SK-N-MC (cell line): Measurements from ENCODE around the gene SNX18.

Experiments
- EZH2 ChIP-seq: fragments of 200-600 bp; sonication (generic); IDR thresholded peaks from one replicate; pipeline ENCODE4 v1.6.1; 2017; ENCODE audit warnings: antibody characterized with exemption
- POLR2AphosphoS5 ChIP-seq: IDR thresholded peaks from 2 replicates; pipeline ENCODE4 v1.6.1; 2012; ENCODE audit warnings: mild to moderate bottlenecking, low read depth, low read length, borderline replicate concordance

- TF ChIP-seq POLR2AphosphoS5 (no peak), EZH2 (no peak)
These were observed 22.5 kb upstream of the SNX18 start for GRCh38 chr5:54495027-54495426.
